ENCODE measurements around the gene DPYSL3. TPM values are rescaled to one million over a fixed set of nuclear protein-coding genes. Genes with fewer than 3 reads are reported as not detected.

The DPYSL3 gene
- total RNA-seq, 4 donors from 2014 or later, result 7.4 to 42.1 (median 21.8) TPM

DNA sequence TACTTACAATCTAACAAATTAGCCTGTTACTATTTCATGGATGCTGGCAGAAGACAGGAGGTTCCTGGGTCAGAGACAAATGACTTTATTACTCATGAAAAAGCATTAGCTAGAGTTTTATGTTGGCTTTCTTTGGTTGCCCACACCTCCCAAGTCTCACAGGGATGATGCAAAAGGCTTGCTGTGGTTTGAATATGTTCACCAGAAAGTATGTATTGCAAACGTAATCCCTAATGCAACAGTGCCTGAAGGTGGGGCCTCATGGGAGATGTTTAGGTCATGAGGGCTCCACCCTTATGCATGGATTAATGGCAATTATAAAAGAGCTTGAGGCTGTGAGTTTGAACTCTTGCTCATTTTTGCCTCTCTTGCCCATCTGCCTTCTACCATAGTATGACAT lies 28.5 kb downstream of the DPYSL3 start:
- Histone ChIP-seq H3K36me3 (no peaks in the 10 kb centered on the region), H3K4me3 (no peak overlapping the region), H3K27ac (no peak overlapping the region), H3K27me3 (no peaks in the 10 kb centered on the region), H3K9me3 (no peaks in the 10 kb centered on the region), H3K4me1 (peaks cover 0 to 9% (median 0%) of the 10 kb centered on the region in 4 donors)
- TF ChIP-seq, protein P1, sequence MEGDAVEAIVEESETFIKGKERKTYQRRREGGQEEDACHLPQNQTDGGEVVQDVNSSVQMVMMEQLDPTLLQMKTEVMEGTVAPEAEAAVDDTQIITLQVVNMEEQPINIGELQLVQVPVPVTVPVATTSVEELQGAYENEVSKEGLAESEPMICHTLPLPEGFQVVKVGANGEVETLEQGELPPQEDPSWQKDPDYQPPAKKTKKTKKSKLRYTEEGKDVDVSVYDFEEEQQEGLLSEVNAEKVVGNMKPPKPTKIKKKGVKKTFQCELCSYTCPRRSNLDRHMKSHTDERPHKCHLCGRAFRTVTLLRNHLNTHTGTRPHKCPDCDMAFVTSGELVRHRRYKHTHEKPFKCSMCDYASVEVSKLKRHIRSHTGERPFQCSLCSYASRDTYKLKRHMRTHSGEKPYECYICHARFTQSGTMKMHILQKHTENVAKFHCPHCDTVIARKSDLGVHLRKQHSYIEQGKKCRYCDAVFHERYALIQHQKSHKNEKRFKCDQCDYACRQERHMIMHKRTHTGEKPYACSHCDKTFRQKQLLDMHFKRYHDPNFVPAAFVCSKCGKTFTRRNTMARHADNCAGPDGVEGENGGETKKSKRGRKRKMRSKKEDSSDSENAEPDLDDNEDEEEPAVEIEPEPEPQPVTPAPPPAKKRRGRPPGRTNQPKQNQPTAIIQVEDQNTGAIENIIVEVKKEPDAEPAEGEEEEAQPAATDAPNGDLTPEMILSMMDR (IDR thresholded peaks at IDR 0.05), result no peak
- no peak for TF ChIP-seq POLR2A (IDR thresholded peaks at IDR 0.05)
- DNase-seq, result no peak

DNA sequence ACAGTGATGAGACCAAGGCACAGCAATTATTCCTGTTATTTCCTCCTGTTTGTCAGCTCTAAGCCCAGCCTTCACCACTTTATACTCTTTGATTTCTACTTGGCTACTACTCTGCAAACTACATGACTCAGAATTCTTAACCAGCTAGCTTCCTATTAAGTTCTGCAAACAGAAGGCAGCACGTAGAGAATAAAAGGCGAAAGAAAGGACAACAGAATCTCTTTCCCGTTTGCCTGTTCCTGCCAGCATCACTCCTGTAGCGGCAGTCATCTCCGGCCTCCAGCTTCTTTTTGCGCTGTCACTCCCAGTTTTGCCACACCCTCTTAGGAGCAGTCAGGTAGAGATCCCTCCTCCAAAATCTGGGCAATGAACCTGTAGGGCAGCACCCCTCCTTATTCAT lies 29.9 kb downstream of the DPYSL3 start:
- DNase-seq, result no peak
- Histone ChIP-seq H3K27ac (peak overlapping the region in 2 of 4 donors; percentile 18 to 36), H3K9me3 (no peaks in the 10 kb centered on the region), H3K4me3 (no peak overlapping the region), H3K36me3 (no peaks in the 10 kb centered on the region), H3K4me1 (peaks cover 0 to 9% (median 0%) of the 10 kb centered on the region in 4 donors), H3K27me3 (no peaks in the 10 kb centered on the region)
- no peak for TF ChIP-seq POLR2A (IDR thresholded peaks at IDR 0.05)
- TF ChIP-seq, protein P1 (IDR thresholded peaks at IDR 0.05), result no peak

- TF ChIP-seq, protein P1 (IDR thresholded peaks at IDR 0.05), result no peak
- no peak for TF ChIP-seq POLR2A (IDR thresholded peaks at IDR 0.05)
- no peak overlapping the region for H3K4me3 ChIP-seq
- H3K27ac ChIP-seq, result peak overlapping the region in 2 of 4 donors; percentile 18 to 36
- H3K36me3 ChIP-seq, result no peaks in the 10 kb centered on the region
- H3K4me1 ChIP-seq, result peaks cover 0 to 7% (median 0%) of the 10 kb centered on the region in 4 donors
- H3K27me3 ChIP-seq, result no peaks in the 10 kb centered on the region
- no peak for DNase-seq
- H3K9me3 ChIP-seq, result no peaks in the 10 kb centered on the region
Observed at GRCh38 chr5:147479444-147479843, 30.4 kb downstream of the DPYSL3 start.

GRCh38 chr5:147474140-147474539 lies 35.7 kb downstream of the DPYSL3 start:
- Histone ChIP-seq H3K27ac (no peak overlapping the region), H3K9me3 (no peaks in the 10 kb centered on the region), H3K27me3 (no peaks in the 10 kb centered on the region), H3K4me3 (no peak overlapping the region), H3K36me3 (no peaks in the 10 kb centered on the region), H3K4me1 (no peaks in the 10 kb centered on the region)
- TF ChIP-seq POLR2A (IDR thresholded peaks at IDR 0.05), result no peak
- TF ChIP-seq, protein P1 (IDR thresholded peaks at IDR 0.05), result no peak
- no peak for DNase-seq

GRCh38 chr5:147472664-147473475 lies 37.0 kb downstream of the DPYSL3 start:
- Histone ChIP-seq H3K4me1 (no peaks in the 10 kb centered on the region), H3K9me3 (no peaks in the 10 kb centered on the region), H3K36me3 (no peaks in the 10 kb centered on the region), H3K27ac (peak overlapping the region in 1 of 4 donors; percentile 4), H3K4me3 (no peak overlapping the region), H3K27me3 (no peaks in the 10 kb centered on the region)
- no peak for DNase-seq
- TF ChIP-seq, protein P1 (IDR thresholded peaks at IDR 0.05), result no peak
- TF ChIP-seq POLR2A (IDR thresholded peaks at IDR 0.05), result no peak

All from Peyer's patch (tissue), 4 donors.